HEK293 (cell line): Measurements from ENCODE around the gene HSDL2.
A peak's percentile ranks its signal among the peaks of the same experiment; 100 is the strongest.

Source experiments
- CTCF ChIA-PET: fragments of 350-600 bp; formaldehyde crosslinking; extraction: SDS; loops from one replicate; lab custom pipeline; 2021; ENCODE audit warnings: antibody characterized with exemption; lab: Yijun Ruan, JAX
- POLR2A ChIA-PET: fragments of 300-600 bp; formaldehyde crosslinking; extraction: SDS; loops from one replicate; lab custom pipeline; 2020; ENCODE audit warnings: antibody characterized with exemption, inconsistent platforms; lab: Yijun Ruan, JAX
- H3K27ac ChIP-seq: fragments of 200-500 bp; sonication (Bioruptor generic); 2 replicates; pipeline ENCODE4 v1.5.1; 2014; ENCODE audit warnings: low read depth, low read length, control low read depth, inconsistent platforms; ENCODE audit errors: extremely low read depth
- H3K36me3 ChIP-seq, 2 experiments: fragments of 200-500 bp in 1 of 2; sonication (Bioruptor generic) in 1 of 2; 1 replicate in 1 of 2; 2 replicates in 1 of 2; pipeline ENCODE4 v1.5.1; 2014 to 2017; ENCODE audit warnings: inconsistent platforms in 2 of 2, low read length in 2 of 2; ENCODE audit not compliant: control insufficient read depth in 2 of 2, insufficient read depth in 1 of 2
- H3K4me1 ChIP-seq: fragments of 200-500 bp; sonication (Bioruptor generic); 2 replicates; pipeline ENCODE4 v1.5.1; 2014; ENCODE audit warnings: mild to moderate bottlenecking, low read length, inconsistent platforms; ENCODE audit not compliant: control insufficient read depth, insufficient read depth
- H3K4me3 ChIP-seq: 2 replicates; pipeline ENCODE4 v1.5.1; 2011; ENCODE audit warnings: low read depth, mild to moderate bottlenecking, control low read depth, low read length, moderate library complexity
- H3K9me3 ChIP-seq: fragments of 200-500 bp; sonication (Bioruptor generic); 2 replicates; pipeline ENCODE4 v1.5.1; 2014; ENCODE audit warnings: low read depth, low read length, inconsistent platforms; ENCODE audit not compliant: control insufficient read depth, insufficient read depth
- FEZF1 ChIP-seq: fragments of 450-650 bp; formaldehyde crosslinking; IDR thresholded peaks from 2 replicates; pipeline ENCODE4 v1.5.1; 2016; ENCODE audit warnings: missing biosample characterization, missing genetic modification characterization
- GLIS2 ChIP-seq: fragments of 450-650 bp; formaldehyde crosslinking; IDR thresholded peaks from 2 replicates; pipeline ENCODE4 v1.5.1; 2016; ENCODE audit warnings: missing biosample characterization, missing genetic modification characterization
- HIC1 ChIP-seq: fragments of 450-650 bp; formaldehyde crosslinking; IDR thresholded peaks from 2 replicates; pipeline ENCODE4 v1.5.1; 2016; ENCODE audit warnings: missing biosample characterization, missing genetic modification characterization
- INSM2 ChIP-seq: fragments of 450-650 bp; formaldehyde crosslinking; IDR thresholded peaks from 2 replicates; pipeline ENCODE4 v1.5.1; 2016; ENCODE audit warnings: missing biosample characterization, missing genetic modification characterization
- KLF1 ChIP-seq: fragments of 450-650 bp; formaldehyde crosslinking; IDR thresholded peaks from 2 replicates; pipeline ENCODE4 v1.5.1; 2016; ENCODE audit warnings: missing biosample characterization, missing genetic modification characterization
- PRDM6 ChIP-seq: fragments of 450-650 bp; formaldehyde crosslinking; IDR thresholded peaks from 2 replicates; pipeline ENCODE4 v1.5.1; 2017; ENCODE audit warnings: missing biosample characterization, missing genetic modification characterization
- ZBTB48 ChIP-seq: fragments of 450-650 bp; formaldehyde crosslinking; IDR thresholded peaks from 2 replicates; pipeline ENCODE4 v1.5.1; 2016; ENCODE audit warnings: missing biosample characterization, missing genetic modification characterization
- ZFP3 ChIP-seq: fragments of 450-650 bp; formaldehyde crosslinking; IDR thresholded peaks from 2 replicates; pipeline ENCODE4 v1.5.1; 2016; ENCODE audit warnings: low read depth, missing biosample characterization, missing genetic modification characterization
- ZIC2 ChIP-seq: fragments of 450-650 bp; formaldehyde crosslinking; IDR thresholded peaks from 2 replicates; pipeline ENCODE4 v1.5.1; 2016; ENCODE audit warnings: missing biosample characterization, missing genetic modification characterization
- ZNF132 ChIP-seq: fragments of 450-650 bp; formaldehyde crosslinking; IDR thresholded peaks from 2 replicates; pipeline ENCODE4 v1.5.1; 2017; ENCODE audit warnings: missing biosample characterization, missing genetic modification characterization, borderline replicate concordance
- ZNF280C ChIP-seq: fragments of 450-650 bp; formaldehyde crosslinking; IDR thresholded peaks from 2 replicates; pipeline ENCODE4 v1.5.1; 2016; ENCODE audit warnings: missing biosample characterization, missing genetic modification characterization
- ZNF311 ChIP-seq: fragments of 450-650 bp; formaldehyde crosslinking; IDR thresholded peaks from 2 replicates; pipeline ENCODE4 v1.5.1; 2017; ENCODE audit warnings: missing biosample characterization, missing genetic modification characterization, borderline replicate concordance
- ZNF335 ChIP-seq: fragments of 450-650 bp; formaldehyde crosslinking; conservative IDR thresholded peaks from 2 replicates; pipeline ENCODE4 v1.5.1; 2016; ENCODE audit warnings: missing biosample characterization, missing genetic modification characterization
- ZNF488 ChIP-seq: fragments of 450-650 bp; formaldehyde crosslinking; IDR thresholded peaks from 2 replicates; pipeline ENCODE4 v1.5.1; 2016; ENCODE audit warnings: missing biosample characterization, missing genetic modification characterization
- ZNF521 ChIP-seq: fragments of 450-650 bp; formaldehyde crosslinking; IDR thresholded peaks from 2 replicates; pipeline ENCODE4 v1.5.1; 2017; ENCODE audit warnings: missing biosample characterization, mild to moderate bottlenecking, missing genetic modification characterization
- ZNF558 ChIP-seq: fragments of 450-650 bp; formaldehyde crosslinking; IDR thresholded peaks from 2 replicates; pipeline ENCODE4 v1.5.1; 2016; ENCODE audit warnings: missing biosample characterization, missing genetic modification characterization
- ZNF596 ChIP-seq: fragments of 450-650 bp; IDR thresholded peaks from 2 replicates; pipeline ENCODE4 v1.5.0; 2018; ENCODE audit warnings: missing biosample characterization, mild to moderate bottlenecking, missing genetic modification characterization, moderate library complexity
- ZNF664 ChIP-seq: fragments of 450-650 bp; formaldehyde crosslinking; IDR thresholded peaks from 2 replicates; pipeline ENCODE4 v1.5.1; 2016; ENCODE audit warnings: missing biosample characterization, missing genetic modification characterization

Gene HSDL2

GRCh38 chr9:112489876-112490666 is 110.2 kb downstream of the HSDL2 start:
- CTCF ChIA-PET: interaction anchor here (0.6 to 1.2 kb wide), 3 partner anchors 44 to 48 kb away, joined by 3 read pairs; no protein-coding TSS in a partner anchor

GRCh38 chr9:112493393-112494137 is 113.7 kb downstream of the HSDL2 start:
- H3K27ac ChIP-seq: no peak overlapping the region
- no peaks in the 10 kb centered on the region for H3K9me3 ChIP-seq
- peaks cover 9% of the 10 kb centered on the region; the same call in 1 of the 2 replicates for H3K4me1 ChIP-seq
- peaks cover 5 to 24% of the 10 kb centered on the region in 2 experiments; a peak in 2 of 3 replicates for H3K36me3 ChIP-seq
- CTCF ChIA-PET: interaction anchor here (0.5 kb wide), 1 partner anchor 23 kb away, joined by 6 read pairs; no protein-coding TSS in a partner anchor
- POLR2A ChIA-PET: no interaction called here
- H3K4me3 ChIP-seq: no peak overlapping the region
- no peak for TF ChIP-seq ZFP3 (tag by site-specific recombination)
- TF ChIP-seq ZNF311 (tag by site-specific recombination): no peak
- no peak for TF ChIP-seq ZNF521
- TF ChIP-seq INSM2 (tag by site-specific recombination): no peak
- no peak for TF ChIP-seq HIC1 (tag by site-specific recombination)
- TF ChIP-seq ZBTB48: no peak
- TF ChIP-seq ZIC2: no peak
- no peak for TF ChIP-seq ZNF335 (tag by site-specific recombination)
- no peak for TF ChIP-seq KLF1
- no peak for TF ChIP-seq ZNF664 (tag by site-specific recombination)
- no peak for TF ChIP-seq FEZF1 (tag by site-specific recombination)
- no peak for TF ChIP-seq GLIS2 (tag by site-specific recombination)
- TF ChIP-seq ZNF488 (tag by site-specific recombination): no peak
- TF ChIP-seq ZNF596 (tag by site-specific recombination): no peak

More at GRCh38 chr9:112489876-112490666, 110.2 kb downstream of the HSDL2 start:
- H3K36me3 ChIP-seq: peaks cover 5 to 20% of the 10 kb centered on the region in 2 experiments; a peak in 2 of 3 replicates
- no peak overlapping the region for H3K4me3 ChIP-seq
- TF ChIP-seq ZNF280C (tag by site-specific recombination): no peak
- no peak for TF ChIP-seq ZNF558 (tag by site-specific recombination)
- TF ChIP-seq ZNF132: no peak
- TF ChIP-seq PRDM6 (tag by site-specific recombination): 0 out of 2 replicates have a peak, but pooled peaks have one; percentile 16
- no peak overlapping the region for H3K27ac ChIP-seq
- no peaks in the 10 kb centered on the region for H3K9me3 ChIP-seq
- POLR2A ChIA-PET: interaction anchor here (1.1 to 1.2 kb wide), 2 partner anchors 111 to 294 kb away, joined by 3 read pairs; partner anchors contain the start of gene HSDL2
- peaks cover 11% of the 10 kb centered on the region; the same call in 1 of the 2 replicates for H3K4me1 ChIP-seq
